Osteoblast (primary cell): ENCODE results near the gene SNX9. TPM values are rescaled to one million over a fixed set of nuclear protein-coding genes. Genes with fewer than 3 reads are reported as not detected.

Experiments
- DNase-seq: peaks from one replicate; pipeline ENCODE4 v3.0.0; 2011; ENCODE audit warnings: low spot score, mixed read lengths; ENCODE audit not compliant: insufficient read length; ENCODE audit errors: missing footprints
- H2AFZ ChIP-seq: 2 replicates; pipeline ENCODE4 v1.6.0; 2011; ENCODE audit warnings: mild to moderate bottlenecking, low read length
- H3K27ac ChIP-seq: 2 replicates; pipeline ENCODE4 v1.5.1; 2011; ENCODE audit warnings: mild to moderate bottlenecking, low read depth, low read length, moderate library complexity
- H3K27me3 ChIP-seq: 2 replicates; pipeline ENCODE4 v1.6.0; 2012; ENCODE audit warnings: mild to moderate bottlenecking, control low read depth, inconsistent platforms, low read length, moderate library complexity; ENCODE audit not compliant: insufficient read depth
- H3K36me3 ChIP-seq: 2 replicates; pipeline ENCODE4 v1.5.1; 2011; ENCODE audit warnings: mild to moderate bottlenecking, low read length, control low read depth, moderate library complexity; ENCODE audit not compliant: insufficient read depth
- H3K4me1 ChIP-seq: 2 replicates; pipeline ENCODE4 v1.5.1; 2011; ENCODE audit warnings: mild to moderate bottlenecking, low read length, control low read depth, moderate library complexity; ENCODE audit not compliant: insufficient read depth
- H3K4me2 ChIP-seq: 2 replicates; pipeline ENCODE4 v1.6.0; 2011; ENCODE audit warnings: mild to moderate bottlenecking, low read length; ENCODE audit not compliant: insufficient read depth
- H3K4me3 ChIP-seq: fragments of 200-600 bp; sonication (generic); 3 replicates; pipeline ENCODE4 v1.5.1; 2012; ENCODE audit warnings: mild to moderate bottlenecking, low read length, inconsistent platforms; ENCODE audit not compliant: insufficient read depth
- H3K79me2 ChIP-seq: 2 replicates; pipeline ENCODE4 v1.6.0; 2012; ENCODE audit warnings: mild to moderate bottlenecking, low read length, control low read depth, inconsistent platforms; ENCODE audit not compliant: insufficient read depth
- H3K9me3 ChIP-seq: 2 replicates; pipeline ENCODE4 v1.5.1; 2011; ENCODE audit warnings: low read depth, low read length, control low read depth
- H4K20me1 ChIP-seq: 2 replicates; pipeline ENCODE4 v1.6.0; 2012; ENCODE audit warnings: mild to moderate bottlenecking, low read length, control low read depth; ENCODE audit not compliant: insufficient read depth
- total RNA-seq: library from RNA; depleted of rRNA; stranded (reverse); fragments of >200 nt; gene quantifications from 2 replicates; pipeline ENCODE4 v1.2.3, GENCODE V29; 2012
- TF ChIP-seq, protein P1 (sequence below): IDR thresholded peaks from 2 replicates; pipeline ENCODE4 v1.5.1; 2011; ENCODE audit warnings: mild to moderate bottlenecking, low read depth, low read length, moderate library complexity; ENCODE audit errors: extremely low read depth

The SNX9 gene
- total RNA-seq, 1 donor = 147 TPM

- peaks cover 98% of the 10 kb centered on the region for H3K79me2 ChIP-seq
- no peaks in the 10 kb centered on the region for H3K27me3 ChIP-seq
- no peak for DNase-seq
- no peaks in the 10 kb centered on the region for H3K9me3 ChIP-seq
- H4K20me1 ChIP-seq = peaks cover 43% of the 10 kb centered on the region
- peaks cover 33% of the 10 kb centered on the region for H3K4me1 ChIP-seq
- H3K36me3 ChIP-seq = no peaks in the 10 kb centered on the region
- TF ChIP-seq, protein P1, sequence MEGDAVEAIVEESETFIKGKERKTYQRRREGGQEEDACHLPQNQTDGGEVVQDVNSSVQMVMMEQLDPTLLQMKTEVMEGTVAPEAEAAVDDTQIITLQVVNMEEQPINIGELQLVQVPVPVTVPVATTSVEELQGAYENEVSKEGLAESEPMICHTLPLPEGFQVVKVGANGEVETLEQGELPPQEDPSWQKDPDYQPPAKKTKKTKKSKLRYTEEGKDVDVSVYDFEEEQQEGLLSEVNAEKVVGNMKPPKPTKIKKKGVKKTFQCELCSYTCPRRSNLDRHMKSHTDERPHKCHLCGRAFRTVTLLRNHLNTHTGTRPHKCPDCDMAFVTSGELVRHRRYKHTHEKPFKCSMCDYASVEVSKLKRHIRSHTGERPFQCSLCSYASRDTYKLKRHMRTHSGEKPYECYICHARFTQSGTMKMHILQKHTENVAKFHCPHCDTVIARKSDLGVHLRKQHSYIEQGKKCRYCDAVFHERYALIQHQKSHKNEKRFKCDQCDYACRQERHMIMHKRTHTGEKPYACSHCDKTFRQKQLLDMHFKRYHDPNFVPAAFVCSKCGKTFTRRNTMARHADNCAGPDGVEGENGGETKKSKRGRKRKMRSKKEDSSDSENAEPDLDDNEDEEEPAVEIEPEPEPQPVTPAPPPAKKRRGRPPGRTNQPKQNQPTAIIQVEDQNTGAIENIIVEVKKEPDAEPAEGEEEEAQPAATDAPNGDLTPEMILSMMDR = no peak
- H3K4me3 ChIP-seq = no peak overlapping the region
- peak overlapping the region; percentile 93 for H3K27ac ChIP-seq
- no peak overlapping the region for H2AFZ ChIP-seq
- no peak overlapping the region for H3K4me2 ChIP-seq
Observed at GRCh38 chr6:157832250-157832967, 9.4 kb downstream of the SNX9 start.

GRCh38 chr6:157834549-157834948 lies 11.5 kb downstream of the SNX9 start:
- H4K20me1 ChIP-seq = peaks cover 51% of the 10 kb centered on the region

GRCh38 chr6:157838718-157839430 lies 15.8 kb downstream of the SNX9 start:
- peaks cover 37% of the 10 kb centered on the region for H3K4me1 ChIP-seq
- peak overlapping the region; percentile 56 for H3K27ac ChIP-seq
- H4K20me1 ChIP-seq = peaks cover 60% of the 10 kb centered on the region
- H2AFZ ChIP-seq = no peak overlapping the region
- peak overlapping the region; percentile 4 for H3K4me2 ChIP-seq
- H3K4me3 ChIP-seq = no peak overlapping the region
- no peak for DNase-seq
- H3K79me2 ChIP-seq = peaks cover 100% of the 10 kb centered on the region
- H3K36me3 ChIP-seq = no peaks in the 10 kb centered on the region
- no peaks in the 10 kb centered on the region for H3K9me3 ChIP-seq
- no peaks in the 10 kb centered on the region for H3K27me3 ChIP-seq
- TF ChIP-seq, protein P1 = no peak

More at GRCh38 chr6:157834549-157834948, 11.5 kb downstream of the SNX9 start:
- H3K9me3 ChIP-seq = no peaks in the 10 kb centered on the region
- peaks cover 99% of the 10 kb centered on the region for H3K79me2 ChIP-seq
- H3K27ac ChIP-seq = no peak overlapping the region
- no peak overlapping the region for H2AFZ ChIP-seq
- no peak for DNase-seq
- H3K4me2 ChIP-seq = no peak overlapping the region
- H3K36me3 ChIP-seq = no peaks in the 10 kb centered on the region
- TF ChIP-seq, protein P1 = no peak
- no peak overlapping the region for H3K4me3 ChIP-seq
- H3K4me1 ChIP-seq = peaks cover 46% of the 10 kb centered on the region
- H3K27me3 ChIP-seq = no peaks in the 10 kb centered on the region

GRCh38 chr6:157839606-157840005 lies 16.6 kb downstream of the SNX9 start:
- Histone ChIP-seq H4K20me1 (peaks cover 53% of the 10 kb centered on the region), H2AFZ (no peak overlapping the region)

More at GRCh38 chr6:157839606-157840005, 16.6 kb downstream of the SNX9 start:
- TF ChIP-seq, protein P1 = no peak
- DNase-seq = no peak
- peak overlapping the region; percentile 59 for H3K4me2 ChIP-seq
- no peak overlapping the region for H3K4me3 ChIP-seq
- peak overlapping the region; percentile 41 for H3K27ac ChIP-seq
- no peaks in the 10 kb centered on the region for H3K27me3 ChIP-seq
- peaks cover 99% of the 10 kb centered on the region for H3K79me2 ChIP-seq
- H3K9me3 ChIP-seq = no peaks in the 10 kb centered on the region
- peaks cover 36% of the 10 kb centered on the region for H3K4me1 ChIP-seq
- no peaks in the 10 kb centered on the region for H3K36me3 ChIP-seq
